Glutamatergic neuron (in vitro differentiated cells): Measurements from ENCODE around the gene TGFBR3. TPM values are rescaled to one million over a fixed set of nuclear protein-coding genes. Genes with fewer than 3 reads are reported as not detected.

Experiments used
- DNase-seq: peaks from one replicate; pipeline ENCODE4 v3.0.0; 2022
- H3K27ac Mint-ChIP-seq: one replicate; pipeline ENCODE4 v1.8.0; 2020; ENCODE audit warnings: mild to moderate bottlenecking, mixed read lengths, inconsistent platforms; ENCODE audit not compliant: unreplicated experiment
- H3K27me3 Mint-ChIP-seq: one replicate; pipeline ENCODE4 v1.8.0; 2020; ENCODE audit warnings: mild to moderate bottlenecking, moderate library complexity, mixed read lengths, inconsistent platforms; ENCODE audit not compliant: unreplicated experiment
- H3K36me3 Mint-ChIP-seq: one replicate; pipeline ENCODE4 v1.8.0; 2020; ENCODE audit warnings: mild to moderate bottlenecking, mixed read lengths, inconsistent platforms; ENCODE audit not compliant: unreplicated experiment
- H3K4me1 Mint-ChIP-seq: one replicate; pipeline ENCODE4 v1.8.0; 2020; ENCODE audit warnings: mild to moderate bottlenecking, low read depth, mixed read lengths, inconsistent platforms; ENCODE audit not compliant: unreplicated experiment
- H3K4me3 Mint-ChIP-seq: one replicate; pipeline ENCODE4 v1.8.0; 2020; ENCODE audit warnings: mild to moderate bottlenecking, mixed read lengths, inconsistent platforms; ENCODE audit not compliant: unreplicated experiment
- H3K9me3 Mint-ChIP-seq: one replicate; pipeline ENCODE4 v1.8.0; 2020; ENCODE audit warnings: mild to moderate bottlenecking, moderate library complexity, mixed read lengths, inconsistent platforms; ENCODE audit not compliant: unreplicated experiment
- CTCF ChIP-seq: fragments of 200-600 bp; sonication (generic); IDR thresholded peaks from one replicate; pipeline ENCODE4 v1.5.0; 2021; ENCODE audit not compliant: partially characterized antibody, unreplicated experiment
- total RNA-seq: library from RNA; stranded (reverse); fragmentation: NEBNext Ultra II Directional; extraction: Animal tissue kit (Norgen Biotek cat#: 25700); gene quantifications from one replicate; pipeline ENCODE4 v1.2.1, GENCODE V29; 2021; ENCODE audit not compliant: unreplicated experiment

The TGFBR3 gene
- total RNA-seq, 1 donor from 2014 or later, result 0.98 TPM

GRCh38 chr1:91912266-91912665, 26.3 kb upstream of the TGFBR3 start:
- no peak for DNase-seq
- Mint-ChIP-seq H3K27ac (no peak overlapping the region), H3K4me3 (no peak overlapping the region), H3K4me1 (no peaks in the 10 kb centered on the region), H3K36me3 (no peaks in the 10 kb centered on the region), H3K9me3 (peaks cover 1% of the 10 kb centered on the region), H3K27me3 (no peaks in the 10 kb centered on the region)
- no peak for TF ChIP-seq CTCF

DNA sequence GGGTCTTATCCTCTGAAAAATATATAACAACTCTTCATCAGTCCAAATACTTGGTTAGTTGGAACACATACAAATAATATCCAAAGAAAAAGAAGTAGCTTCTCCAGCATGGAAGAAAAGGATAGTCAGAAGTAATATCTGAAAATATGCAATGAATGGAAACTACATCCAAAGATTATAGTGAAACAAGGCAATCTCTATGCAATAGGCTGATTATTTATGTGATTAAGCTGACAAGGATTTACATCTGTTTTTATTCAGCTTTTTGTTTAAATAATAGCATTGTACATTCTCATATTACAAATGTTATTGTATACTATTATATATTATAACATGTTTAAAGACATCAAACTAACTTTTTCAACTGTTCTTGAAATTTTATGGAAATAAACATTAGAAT, 15.3 kb upstream of the TGFBR3 start:
- TF ChIP-seq CTCF, result no peak
- DNase-seq, result no peak
- Mint-ChIP-seq H3K9me3 (peaks cover 1% of the 10 kb centered on the region), H3K4me3 (no peak overlapping the region), H3K36me3 (no peaks in the 10 kb centered on the region), H3K27me3 (no peaks in the 10 kb centered on the region), H3K4me1 (no peaks in the 10 kb centered on the region), H3K27ac (no peak overlapping the region)

DNA sequence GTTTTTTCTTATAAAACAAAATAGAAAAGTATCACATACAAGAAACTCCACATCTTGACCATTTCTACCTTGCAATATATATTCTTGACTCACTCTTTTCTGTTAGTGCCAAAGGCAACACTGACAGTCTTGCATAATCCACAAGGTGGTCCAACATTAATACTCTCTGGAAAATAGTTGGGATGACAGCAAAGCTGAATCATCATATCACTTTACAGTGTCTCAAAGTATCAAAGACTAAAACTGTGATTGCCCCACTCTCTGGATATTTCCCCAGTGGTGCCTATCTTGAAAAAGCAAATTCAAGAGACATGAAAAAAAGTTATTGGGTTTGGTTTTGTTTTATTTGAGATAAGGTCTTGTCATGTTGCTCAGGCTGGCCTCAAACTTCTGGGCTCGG, 14.6 kb upstream of the TGFBR3 start:
- TF ChIP-seq CTCF, result no peak
- H3K27ac Mint-ChIP-seq, result no peak overlapping the region
- no peaks in the 10 kb centered on the region for H3K27me3 Mint-ChIP-seq
- no peaks in the 10 kb centered on the region for H3K36me3 Mint-ChIP-seq
- DNase-seq, result no peak
- no peaks in the 10 kb centered on the region for H3K4me1 Mint-ChIP-seq
- peaks cover 3% of the 10 kb centered on the region for H3K9me3 Mint-ChIP-seq
- no peak overlapping the region for H3K4me3 Mint-ChIP-seq

GRCh38 chr1:91897016-91897415, 11.1 kb upstream of the TGFBR3 start:
- no peaks in the 10 kb centered on the region for H3K36me3 Mint-ChIP-seq
- no peak overlapping the region for H3K4me3 Mint-ChIP-seq
- peaks cover 4% of the 10 kb centered on the region for H3K27me3 Mint-ChIP-seq
- no peak for TF ChIP-seq CTCF
- H3K4me1 Mint-ChIP-seq, result no peaks in the 10 kb centered on the region
- peaks cover 3% of the 10 kb centered on the region for H3K9me3 Mint-ChIP-seq
- no peak for DNase-seq
- H3K27ac Mint-ChIP-seq, result no peak overlapping the region

DNA sequence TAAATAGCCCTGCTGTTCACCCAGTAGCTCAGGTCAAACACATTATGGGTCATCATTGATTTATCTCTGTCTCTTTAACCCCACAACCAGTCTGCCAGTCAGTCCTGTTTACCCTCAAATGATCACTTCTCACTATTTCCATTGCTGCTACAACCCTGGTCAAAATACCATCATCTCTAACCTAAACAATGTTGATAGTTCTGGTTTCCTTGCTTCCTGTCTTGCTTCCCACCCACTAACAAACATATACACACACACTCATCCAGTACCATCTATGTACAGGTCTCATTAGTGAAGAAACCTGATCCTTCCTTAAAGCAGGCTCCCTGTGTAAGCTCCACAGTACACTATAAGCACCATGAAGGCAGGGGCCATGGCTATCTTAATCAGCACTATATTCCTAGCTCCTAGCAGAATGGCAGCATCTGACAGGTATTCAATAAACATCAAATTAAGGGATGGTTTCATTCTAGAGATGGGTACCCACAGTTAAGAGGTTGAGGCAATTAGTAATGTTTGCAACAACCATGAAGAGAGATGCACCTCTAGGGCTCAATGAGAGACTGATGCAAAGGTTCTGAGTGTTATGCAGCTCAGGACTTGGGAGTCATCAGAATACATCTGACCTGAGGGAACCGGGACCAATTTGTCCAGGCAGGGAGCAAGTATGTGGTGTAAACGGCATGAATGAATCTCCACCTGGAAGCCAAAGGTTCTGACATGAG, 10.0 kb upstream of the TGFBR3 start:
- Mint-ChIP-seq H3K4me3 (no peak overlapping the region), H3K27me3 (peaks cover 4% of the 10 kb centered on the region), H3K36me3 (no peaks in the 10 kb centered on the region), H3K27ac (no peak overlapping the region), H3K4me1 (no peaks in the 10 kb centered on the region), H3K9me3 (peaks cover 3% of the 10 kb centered on the region)
- no peak for DNase-seq
- TF ChIP-seq CTCF, result no peak
